ENCODE results near the gene SOX5.

- TF ChIP-seq POLR2A (IDR thresholded peaks at IDR 0.05), result no peak
- no peak for TF ChIP-seq CTCF (IDR thresholded peaks at IDR 0.05 in 4 of 5, conservative IDR thresholded peaks at IDR 0.05 in 1 of 5)
Observed at GRCh38 chr12:23707270-23707669, 242.2 kb downstream of the SOX5 start.

Data from gastrocnemius medialis (tissue), 4 donors.